HG03159 (cell line): Measurements from ENCODE around the gene GJB6.

Experiments
- ATAC-seq: cut with Tn5 transposase; IDR thresholded peaks from one replicate; pipeline ENCODE4 v1.9.1; 2021; ENCODE audit warnings: mild to moderate bottlenecking, moderate library complexity; ENCODE audit not compliant: unreplicated experiment

The GJB6 gene

DNA sequence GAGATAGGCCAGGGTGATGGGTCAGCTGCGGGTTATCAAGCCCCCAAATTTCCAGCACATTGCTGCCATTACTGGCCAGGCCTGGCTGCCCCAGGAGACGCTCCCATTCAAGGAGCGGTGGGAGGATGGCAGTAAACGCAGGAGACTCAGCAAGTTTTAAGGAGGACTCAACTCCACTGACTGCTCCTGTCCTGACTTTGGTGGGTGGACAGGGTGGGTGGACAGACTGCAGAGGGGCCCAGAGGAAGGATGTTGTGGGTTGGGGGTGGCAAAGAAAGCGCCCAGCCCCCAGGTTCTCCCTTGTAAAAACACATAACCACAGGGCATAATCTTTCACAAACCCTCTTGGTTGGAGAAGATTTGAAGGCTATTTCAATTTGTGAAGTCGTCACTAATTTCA, 4.4 kb downstream of the GJB6 start:
- ATAC-seq, result no peak

DNA sequence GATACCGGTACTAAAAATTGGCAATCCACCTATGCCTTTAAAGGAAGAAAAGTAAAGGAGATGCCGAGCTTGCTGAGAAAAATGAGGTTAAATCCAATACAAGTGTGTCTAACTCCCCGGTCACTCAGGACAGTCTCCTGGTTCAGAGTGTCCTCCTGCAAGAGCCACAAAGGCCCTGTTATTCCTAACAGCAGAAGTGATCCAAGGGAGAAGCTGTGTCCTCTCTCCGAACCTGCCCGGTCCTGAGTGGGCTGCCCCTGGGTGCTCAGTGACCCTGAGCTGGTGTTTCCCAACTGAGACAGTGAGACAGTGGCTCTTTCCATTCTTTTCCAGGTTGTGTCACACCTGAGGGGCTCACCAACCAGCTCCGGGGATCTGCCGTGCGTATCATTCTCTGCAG, 4.8 kb downstream of the GJB6 start:
- ATAC-seq, result no peak

DNA sequence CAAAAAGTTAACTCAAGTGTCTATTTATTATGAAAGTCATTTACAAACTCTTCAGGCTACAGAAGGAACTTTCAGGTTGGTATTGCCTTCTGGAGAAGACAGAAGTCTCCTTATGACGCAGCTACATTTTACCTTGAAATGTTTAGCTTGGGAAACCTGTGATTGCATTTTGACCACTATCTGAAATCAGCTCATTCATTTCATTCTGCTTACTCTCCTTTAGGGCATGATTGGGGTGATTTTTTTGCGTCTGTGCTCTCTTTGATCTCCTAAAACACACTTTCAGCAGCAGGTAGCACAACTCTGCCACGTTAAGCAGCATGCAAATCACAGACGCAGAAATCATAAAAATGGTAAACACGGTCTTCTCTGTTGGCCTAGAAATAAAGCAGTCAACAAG, 9.6 kb downstream of the GJB6 start:
- no peak for ATAC-seq

DNA sequence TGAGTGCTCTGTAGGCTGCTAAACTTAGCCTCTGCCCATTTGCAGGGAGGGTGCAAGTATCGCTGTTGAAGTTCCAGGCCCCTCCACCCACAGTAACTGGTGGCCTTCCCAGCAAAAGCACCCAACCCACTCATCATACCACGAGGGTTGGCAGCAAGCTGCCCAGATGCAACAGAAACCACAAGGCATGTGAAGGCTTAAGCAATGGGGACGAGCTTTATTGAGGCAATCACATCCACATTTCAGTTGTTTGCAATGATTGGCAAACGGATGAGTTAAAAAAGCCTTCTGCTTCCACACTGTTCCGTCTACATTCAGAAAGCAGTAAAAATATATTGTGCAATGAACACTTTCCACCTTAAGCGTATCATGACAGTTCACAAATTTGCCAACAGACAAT, 10.3 kb downstream of the GJB6 start:
- ATAC-seq, result no peak

DNA sequence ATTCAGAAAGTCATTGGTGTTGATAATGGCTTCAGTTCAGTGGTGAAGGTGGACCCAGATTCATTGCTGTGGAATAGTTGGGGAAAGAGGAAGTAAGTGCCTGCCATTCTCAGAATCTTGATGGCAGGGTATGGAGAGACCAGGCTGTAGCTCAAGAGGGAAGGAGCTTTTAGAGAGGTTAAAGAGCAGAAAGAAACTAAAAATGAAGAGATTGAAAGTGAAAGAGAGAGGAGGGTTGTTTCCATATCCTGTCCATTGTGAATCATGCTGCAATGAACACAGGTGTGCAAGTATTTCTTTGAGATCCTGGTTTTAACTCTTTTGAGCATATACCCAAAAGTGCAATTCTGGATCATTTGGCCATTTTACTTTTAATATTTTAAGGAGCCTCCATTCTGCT, 12.5 kb downstream of the GJB6 start:
- peak; percentile 95 for ATAC-seq

DNA sequence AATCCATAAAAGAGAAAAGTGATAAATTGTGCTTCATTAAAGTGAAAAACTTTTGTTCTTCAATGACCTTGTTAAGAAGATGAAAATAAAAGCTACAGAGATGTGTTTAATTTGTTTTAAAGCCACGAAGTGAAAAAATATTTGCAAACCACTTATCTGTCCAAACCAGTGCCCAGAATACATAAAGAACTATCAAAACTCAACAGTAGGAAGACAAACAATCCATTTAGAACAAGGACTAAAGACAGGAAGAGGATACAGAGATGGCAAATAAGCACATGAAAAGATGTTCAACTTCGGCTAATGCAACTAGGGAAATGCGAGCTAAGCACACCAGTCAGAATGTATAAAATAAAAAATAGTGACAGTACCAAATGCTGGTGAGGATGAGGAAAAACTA, 15.0 kb downstream of the GJB6 start:
- no peak for ATAC-seq

DNA sequence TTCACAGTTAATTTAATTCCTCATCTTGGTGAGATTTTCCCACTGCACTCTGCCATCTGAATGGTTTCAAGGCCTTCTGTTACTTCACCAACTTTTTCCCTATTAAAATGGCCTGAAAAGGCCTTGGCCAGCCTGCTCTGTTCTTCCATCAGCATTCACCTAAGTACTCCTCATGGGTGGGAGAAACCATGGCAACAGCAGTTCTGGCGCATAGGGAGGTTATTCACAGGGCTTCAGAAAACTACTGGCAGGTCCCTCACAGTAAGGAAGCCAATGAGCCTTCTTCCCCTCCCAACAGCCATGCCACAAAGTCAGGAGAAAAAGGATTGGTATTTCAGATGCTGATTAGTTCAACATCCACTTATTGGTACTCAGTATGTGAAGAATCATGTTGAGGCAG, 22.2 kb downstream of the GJB6 start:
- no peak for ATAC-seq

DNA sequence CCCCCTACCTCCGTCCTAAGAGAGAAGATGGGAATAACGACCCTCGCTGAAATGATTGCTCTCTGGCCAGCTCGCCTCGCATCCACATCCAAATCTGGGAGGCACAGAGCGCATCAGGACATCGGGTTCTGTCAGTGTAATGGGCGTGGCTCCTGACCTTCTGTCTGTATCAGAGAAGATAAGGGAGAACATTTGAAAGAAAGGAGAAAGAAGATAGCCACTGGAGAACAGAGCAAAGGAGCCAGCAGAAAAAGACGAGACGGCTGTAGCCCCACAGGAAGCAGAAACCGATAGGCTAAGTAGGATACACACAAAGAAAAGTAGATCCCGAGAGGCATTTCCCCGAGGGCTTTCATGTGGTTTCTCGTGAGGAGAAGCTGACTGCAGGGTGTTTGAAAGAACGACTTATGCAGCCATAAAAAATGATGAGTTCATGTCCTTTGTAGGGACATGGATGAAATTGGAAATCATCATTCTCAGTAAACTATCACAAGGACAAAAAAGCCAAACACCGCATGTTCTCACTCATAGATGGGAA, 25.4 kb downstream of the GJB6 start:
- no peak for ATAC-seq

DNA sequence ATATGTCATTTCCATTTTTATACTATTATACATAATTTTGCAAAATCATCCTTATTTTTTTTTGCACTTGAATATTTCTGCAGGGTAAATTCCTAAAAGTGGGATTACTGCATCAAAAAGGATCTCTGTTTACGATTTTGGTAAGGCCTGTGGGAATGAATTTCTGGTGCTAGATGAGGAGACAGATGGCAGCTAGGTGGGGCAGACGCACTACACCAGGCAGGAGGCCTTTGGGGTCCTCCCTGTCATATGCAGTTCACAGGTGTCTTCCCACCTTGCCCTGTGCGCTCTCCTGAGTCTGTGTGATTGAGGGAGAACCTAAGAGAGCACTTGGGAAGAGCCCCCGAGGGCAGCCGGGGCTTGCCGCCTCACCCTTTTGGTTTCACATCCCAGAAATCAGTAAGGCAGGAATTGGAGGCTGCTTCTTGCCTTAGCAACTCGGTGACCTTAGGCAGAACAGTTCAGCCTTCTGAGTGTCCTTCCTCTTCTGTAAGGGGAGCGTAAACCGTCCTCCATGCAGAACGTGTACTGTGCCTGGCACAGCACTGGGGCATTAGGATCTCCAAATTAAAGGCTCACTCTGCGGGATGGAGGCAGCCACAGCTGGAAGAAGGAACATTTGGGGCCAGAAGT, 25.9 kb downstream of the GJB6 start:
- ATAC-seq, result no peak

DNA sequence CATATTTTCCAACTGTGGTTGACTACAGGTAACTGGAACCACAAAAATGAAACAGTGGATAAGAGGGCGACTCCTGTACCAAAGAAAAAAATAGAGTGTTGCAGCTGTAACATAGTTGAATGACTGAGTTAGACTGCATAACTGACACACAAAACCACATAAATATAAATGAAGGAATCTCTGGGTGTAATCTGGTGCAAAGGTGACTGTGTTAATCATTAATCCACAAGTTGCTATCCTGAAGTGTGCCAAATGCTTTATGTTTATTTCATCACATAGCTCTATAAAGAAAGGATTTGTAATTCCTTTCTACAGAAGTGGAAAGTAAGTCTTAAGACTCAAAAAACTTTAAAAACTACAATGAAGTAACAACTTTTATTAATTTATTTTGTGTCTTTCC, 33.3 kb downstream of the GJB6 start:
- ATAC-seq, result no peak

DNA sequence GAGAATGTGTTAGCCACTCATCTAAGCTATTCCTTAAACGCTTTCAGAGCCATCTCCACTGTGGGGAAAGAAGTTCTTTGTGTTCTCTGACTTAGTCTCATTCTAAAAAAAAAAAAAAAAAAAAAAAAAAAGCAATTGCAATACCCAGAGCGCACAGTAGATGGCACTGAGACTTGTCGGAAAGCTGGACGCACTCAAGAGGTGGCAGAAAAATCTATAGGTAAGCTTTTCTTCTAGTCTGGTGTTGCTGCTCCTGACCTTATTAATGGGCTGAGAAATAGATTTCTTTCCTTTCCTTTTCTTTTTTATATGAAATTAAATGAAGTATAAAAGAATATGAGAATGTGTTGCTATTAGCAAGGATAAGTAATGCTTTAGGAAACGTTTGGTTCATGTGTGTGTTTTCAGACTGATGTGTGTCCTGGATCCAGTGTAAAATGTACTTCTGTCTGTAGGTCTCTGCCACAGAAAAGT, 34.7 kb downstream of the GJB6 start:
- ATAC-seq, result no peak

DNA sequence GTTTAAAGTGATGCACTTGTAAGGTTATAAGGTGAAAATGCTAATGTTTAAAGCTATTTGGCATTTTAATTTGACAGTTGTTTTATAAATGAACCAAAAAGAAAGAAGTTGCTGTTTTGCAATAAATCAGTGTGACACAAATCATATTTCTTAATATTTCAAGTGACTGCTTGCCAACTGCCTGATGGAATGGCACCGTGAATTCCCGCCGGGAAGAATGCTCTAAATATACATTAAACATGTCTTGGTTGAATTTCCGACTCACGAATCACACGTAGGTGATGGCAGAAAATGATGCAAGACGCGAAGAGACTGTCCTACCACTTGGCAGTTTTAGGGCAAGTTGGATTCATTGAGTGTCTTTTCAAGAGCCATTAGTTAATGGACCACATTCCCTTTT, 36.3 kb downstream of the GJB6 start:
- no peak for ATAC-seq

DNA sequence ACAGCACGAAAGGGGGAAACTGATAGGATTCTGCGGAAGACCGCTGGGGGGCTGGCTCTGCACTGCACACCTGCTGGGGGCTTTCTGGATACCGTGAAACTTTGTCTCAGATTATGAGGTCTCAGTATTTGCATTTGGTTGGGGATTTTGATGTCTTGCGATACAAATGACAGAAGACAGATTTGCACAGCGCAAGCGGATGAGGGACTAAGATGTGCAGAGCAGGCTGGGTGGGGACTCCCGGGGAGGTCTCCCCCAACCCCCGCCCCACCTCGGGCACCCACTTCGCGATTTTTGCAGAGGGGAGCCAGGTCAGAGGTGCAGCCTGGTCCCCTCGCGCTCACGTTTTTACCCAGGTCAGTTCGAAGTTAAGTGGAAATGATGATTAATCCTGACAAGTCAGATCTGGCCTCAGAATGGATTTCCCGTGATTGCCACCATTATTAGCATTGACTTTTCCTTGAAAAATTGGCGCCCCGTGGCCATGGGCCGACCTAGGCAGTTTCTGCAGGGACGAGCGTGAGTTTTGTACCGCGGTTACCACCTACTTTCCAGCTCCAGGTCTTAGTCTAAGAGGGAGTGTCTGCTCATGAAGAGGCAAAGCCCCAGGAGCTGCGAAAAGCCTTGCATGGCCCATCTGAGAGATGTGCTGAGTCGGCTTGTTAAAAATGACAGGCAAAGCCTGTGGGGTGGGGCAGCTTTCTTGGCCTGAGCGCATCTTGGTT, 38.0 kb downstream of the GJB6 start:
- ATAC-seq, result no peak

DNA sequence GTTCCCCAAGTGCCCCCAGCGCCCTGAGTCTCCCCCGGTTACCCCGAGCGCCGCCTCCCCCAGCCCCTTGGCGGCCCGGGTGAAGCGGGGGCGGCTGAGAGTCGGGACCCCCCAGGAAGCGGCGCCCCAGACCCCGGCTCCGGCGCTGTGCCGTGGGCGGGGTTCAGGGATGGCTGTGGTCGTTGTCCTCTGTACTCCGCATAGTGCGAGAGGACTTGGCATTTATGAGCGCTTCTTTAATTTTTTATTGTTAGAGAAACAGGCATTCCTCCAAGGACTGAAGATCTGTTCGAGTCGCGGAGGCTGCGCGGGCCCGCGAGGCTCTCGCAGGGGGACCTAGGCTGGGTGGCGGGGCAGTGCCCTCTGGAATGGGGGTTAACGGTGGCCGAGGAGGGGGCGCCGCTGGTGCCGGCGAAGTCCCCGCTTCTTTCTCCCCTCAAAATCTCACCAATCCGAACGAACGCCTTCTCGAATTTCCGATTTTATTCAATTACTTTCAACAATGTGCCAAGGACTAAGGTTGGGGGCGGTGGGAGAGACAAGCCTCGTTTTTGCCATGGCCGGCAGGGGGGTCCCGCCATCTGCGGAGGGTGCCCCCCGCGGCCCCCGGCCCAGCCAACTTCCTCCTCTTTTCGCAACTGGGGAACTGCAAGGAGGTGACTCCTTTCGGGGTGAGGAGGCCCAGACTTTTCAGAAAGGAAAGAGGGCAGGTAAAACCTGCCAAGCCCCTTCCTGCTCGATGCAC, 38.8 kb downstream of the GJB6 start:
- no peak for ATAC-seq

DNA sequence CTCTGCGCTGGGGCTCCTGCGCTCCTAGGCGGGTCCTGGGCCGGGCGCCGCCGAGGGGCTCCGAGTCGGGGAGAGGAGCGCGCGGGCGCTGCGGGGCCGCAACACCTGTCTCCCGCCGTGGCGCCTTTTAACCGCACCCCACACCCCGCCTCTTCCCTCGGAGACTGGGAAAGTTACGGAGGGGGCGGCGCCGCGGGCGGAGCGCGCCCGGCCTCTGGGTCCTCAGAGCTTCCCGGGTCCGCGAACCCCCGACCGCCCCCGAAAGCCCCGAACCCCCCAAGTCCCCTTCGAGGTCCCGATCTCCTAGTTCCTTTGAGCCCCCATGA, 39.3 kb downstream of the GJB6 start, which contains the start of gene GJB2:
GJB2 (minus strand) TSS at position 103 of the 326 bp plus-strand sequence. CDS start 3,357 bp downstream, outside the sequence.
- no peak for ATAC-seq

DNA sequence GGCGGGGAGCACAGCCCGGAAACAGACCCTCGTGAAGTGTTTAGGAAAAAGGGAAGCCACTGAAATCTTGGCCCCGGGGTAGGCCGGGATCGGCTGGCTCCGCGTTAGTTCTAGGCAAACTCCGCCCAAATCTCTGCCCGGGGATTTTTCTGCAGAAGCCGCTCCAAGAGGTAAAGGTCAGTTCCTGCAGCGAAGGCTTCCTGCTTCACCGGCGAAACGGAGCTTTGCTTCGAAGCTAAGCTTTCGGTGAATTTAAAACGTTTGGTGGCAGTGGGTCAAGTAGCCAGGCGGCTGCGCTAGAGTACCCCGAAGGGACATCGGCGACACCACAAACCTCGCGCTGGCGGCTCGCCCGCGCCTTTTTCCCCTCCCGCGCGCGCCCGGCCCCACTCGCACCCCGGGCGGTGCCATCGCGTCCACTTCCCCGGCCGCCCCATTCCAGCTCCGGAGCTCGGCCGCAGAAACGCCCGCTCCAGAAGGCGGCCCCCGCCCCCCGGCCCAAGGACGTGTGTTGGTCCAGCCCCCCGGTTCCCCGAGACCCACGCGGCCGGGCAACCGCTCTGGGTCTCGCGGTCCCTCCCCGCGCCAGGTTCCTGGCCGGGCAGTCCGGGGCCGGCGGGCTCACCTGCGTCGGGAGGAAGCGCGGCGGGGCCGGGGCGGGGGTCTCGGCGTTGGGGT, 39.8 kb downstream of the GJB6 start:
- no peak for ATAC-seq

DNA sequence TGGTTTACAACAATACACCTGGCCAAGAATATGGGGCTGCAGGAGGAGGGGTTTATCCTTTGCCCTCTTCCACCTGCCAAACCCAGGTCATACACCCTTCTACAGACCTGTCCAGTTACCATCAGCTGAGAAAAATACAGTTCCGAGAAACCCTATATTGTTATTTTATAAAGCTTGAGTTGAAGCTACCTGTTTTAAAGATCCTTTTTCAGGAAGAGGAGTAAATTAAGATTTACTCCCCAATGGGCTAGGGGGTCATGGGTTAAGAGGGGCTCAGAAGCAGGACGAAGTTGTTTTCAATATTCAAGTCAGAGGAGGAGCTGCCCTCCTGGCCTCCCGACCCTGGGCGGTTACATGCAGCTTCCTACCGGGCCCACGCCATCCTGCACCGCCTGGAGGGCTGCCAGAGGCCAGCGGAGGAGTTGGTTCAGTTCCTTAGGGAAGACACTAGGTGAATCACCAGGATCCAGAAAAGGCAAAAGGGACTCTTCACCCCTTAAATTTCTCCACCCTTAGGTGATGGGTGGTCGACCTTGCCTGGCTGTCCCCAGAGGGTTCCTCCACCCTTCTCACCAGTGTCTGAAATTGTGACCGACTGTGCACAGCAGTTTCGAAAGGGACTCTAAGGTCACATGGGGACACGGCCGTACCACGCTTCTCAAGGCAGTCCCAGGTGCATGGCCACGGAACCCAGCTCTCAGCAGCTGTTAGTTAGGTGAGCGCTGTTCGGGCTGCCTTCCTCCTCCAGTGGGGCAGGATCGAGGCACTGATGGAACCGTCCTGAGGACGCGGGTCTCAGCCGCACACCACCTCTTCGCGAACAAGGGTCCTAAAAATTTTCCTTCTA, 40.6 kb downstream of the GJB6 start:
- ATAC-seq, result no peak

DNA sequence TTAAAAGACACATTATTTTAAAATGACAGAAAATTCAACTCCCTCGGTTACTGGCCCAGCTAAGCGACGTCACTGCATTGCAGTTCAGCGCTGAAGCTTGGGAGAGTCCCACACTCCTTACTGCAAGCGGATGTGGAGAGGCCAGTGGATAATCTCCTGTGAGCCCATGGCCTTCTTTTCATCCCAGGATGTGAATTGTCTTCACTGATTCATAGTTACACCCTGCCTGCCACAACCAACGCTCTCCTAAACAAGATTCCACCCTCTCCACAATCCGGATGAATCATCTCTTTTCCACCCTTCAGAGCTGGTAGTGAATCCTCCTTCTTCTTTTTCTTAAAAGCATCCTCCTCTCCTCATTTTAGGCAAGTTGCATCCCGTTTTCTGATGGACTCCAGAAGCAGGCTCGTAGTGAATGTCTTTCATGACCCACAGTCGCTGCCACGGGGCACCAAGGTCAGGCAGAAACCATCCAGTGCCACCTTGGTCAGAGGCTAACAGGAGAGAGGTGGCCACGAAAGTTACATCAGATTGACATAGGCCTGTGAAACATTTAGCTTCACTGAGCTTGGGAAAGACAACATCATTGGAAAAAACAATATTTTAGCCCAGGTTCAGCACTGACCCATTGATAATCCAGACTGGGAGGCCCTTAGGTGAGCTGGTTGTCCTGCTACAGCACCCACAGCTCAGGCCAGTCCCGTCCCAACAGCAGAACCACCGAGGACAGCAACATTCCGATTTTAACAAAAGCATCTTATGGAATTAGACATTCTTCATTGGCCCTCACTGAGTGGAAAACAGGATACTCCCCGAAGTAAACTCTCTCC, 41.4 kb downstream of the GJB6 start:
- ATAC-seq, result no peak

DNA sequence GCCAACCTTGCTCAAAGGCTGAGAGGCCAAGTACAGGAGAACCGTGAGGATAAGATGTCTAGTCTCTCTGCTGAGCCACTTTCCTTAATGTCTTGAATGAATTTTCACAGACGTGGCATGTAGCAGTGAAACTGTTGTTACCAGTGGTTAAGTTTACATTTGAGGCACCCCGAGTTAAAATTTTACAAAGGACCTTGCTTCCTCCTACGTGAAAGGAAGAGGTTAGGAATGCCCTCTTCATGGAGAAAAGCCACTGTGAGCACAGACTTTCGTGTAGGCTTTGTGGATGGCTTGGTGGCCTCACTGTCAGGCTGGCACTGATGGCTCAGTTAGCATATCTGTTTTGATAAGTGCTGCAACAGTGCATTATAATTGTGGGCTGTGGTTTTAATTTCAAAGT, 42.0 kb downstream of the GJB6 start:
- no peak for ATAC-seq
